Fibroblast of upper back skin (primary cell): ENCODE results near the gene FAM111A.
A peak's percentile ranks its signal among the peaks of the same experiment; 100 is the strongest.

Experiments used
- DNase-seq: peaks from one replicate; pipeline ENCODE4 v3.0.0-alpha.2; 2013

FAM111A gene

DNA sequence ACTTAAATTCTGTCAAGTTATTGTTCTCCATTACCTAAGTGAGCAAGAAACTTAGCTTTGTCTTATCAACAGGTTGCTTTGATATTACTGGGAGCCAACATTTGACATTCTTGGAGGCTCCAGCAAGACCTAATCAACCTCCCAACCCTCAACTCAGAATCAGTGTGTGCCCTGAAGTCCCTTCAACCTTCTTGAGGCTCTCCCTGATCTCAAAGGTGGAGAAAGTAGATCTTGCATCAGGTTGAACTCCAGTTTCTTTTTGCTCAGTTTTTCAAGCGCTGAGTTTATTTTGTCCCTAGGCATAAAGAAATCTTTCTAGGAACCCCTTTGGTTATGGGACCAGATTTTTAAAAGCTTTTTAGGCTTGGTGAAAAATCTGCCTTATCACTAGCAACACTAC, 1.4 kb downstream of the FAM111A start:
- no peak for DNase-seq

DNA sequence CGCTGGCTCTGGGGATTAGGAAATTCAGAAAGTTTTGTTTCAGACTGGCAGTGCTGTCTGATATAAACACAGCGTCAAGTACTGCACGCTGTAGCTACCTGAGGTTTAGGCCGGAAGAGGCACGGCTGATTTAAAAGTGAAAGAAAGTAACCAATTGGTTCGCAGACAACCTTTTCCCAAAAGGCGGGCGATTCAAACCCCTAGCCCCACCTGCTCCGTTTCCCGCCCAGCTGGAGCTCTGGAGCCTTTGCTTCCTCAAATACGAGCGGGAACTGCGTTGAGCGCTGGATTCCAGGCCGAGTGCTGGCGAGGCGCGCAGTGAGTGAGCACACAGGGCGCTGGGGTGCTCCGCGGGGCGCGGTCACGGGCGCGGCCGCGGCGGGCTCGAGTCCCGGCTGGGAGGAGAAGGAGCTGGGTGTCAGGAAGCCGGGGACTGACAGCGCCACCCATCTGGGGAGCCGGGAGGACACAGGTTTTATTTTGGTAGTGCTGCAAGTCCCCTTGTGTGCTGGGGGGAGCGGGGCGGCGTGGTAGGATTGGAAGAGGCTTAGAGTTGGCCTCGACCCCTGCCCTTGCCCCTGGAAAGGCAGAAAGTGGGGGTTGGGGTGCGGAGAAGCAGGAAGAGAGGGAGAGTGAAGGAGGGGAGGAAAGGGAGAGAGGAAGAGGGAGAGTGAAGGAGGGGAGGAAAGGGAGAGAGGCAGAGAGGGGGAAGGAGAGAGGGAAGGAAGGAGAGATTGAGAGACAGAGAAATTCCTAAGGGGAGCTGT, 2.1 kb downstream of the FAM111A start:
- DNase-seq, result peak; percentile 84

DNA sequence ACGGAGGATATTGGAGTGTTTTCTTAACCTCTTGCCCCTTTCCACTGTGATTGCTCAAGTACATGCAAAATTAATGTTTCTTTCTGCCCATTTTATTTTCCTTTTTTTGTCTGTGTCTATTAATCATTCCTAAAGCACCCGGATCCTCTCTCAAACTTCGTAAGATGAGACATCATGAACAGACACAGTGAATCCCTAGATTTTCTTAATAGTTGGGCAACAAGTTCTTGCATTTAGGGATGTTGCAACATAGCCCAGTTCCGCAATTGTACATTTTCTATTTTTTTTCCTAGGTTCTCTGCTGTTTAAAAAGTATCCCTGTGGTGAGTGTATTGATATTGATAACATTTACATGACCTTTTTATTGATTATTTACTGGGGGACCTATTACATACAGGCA, 2.9 kb downstream of the FAM111A start:
- DNase-seq, result peak; percentile 47

DNA sequence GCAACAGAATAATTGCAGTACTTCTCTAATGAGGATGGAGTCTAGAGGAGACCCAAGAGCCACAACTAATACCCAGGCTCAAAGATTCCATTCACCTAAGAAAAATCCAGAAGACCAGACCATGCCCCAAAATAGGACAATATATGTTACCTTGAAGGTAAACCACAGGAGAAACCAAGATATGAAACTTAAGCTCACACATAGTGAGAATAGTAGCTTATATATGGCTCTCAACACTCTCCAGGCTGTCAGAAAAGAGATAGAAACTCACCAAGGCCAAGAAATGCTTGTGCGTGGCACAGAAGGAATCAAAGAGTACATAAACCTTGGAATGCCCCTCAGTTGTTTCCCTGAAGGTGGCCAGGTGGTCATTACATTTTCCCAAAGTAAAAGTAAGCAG, 9.1 kb downstream of the FAM111A start:
- DNase-seq, result no peak

DNA sequence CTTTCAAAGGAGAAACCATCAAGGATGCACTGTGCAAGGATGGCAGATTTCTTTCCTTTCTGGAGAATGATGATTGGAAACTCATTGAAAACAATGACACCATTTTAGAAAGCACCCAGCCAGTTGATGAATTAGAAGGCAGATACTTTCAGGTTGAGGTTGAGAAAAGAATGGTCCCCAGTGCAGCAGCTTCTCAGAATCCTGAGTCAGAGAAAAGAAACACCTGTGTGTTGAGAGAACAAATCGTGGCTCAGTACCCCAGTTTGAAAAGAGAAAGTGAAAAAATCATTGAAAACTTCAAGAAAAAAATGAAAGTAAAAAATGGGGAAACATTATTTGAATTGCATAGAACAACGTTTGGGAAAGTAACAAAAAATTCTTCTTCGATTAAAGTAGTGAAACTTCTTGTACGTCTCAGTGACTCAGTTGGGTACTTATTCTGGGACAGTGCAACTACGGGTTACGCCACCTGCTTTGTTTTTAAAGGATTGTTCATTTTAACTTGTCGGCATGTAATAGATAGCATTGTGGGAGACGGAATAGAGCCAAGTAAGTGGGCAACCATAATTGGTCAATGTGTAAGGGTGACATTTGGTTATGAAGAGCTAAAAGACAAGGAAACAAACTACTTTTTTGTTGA, 9.8 kb downstream of the FAM111A start:
- DNase-seq, result no peak

DNA sequence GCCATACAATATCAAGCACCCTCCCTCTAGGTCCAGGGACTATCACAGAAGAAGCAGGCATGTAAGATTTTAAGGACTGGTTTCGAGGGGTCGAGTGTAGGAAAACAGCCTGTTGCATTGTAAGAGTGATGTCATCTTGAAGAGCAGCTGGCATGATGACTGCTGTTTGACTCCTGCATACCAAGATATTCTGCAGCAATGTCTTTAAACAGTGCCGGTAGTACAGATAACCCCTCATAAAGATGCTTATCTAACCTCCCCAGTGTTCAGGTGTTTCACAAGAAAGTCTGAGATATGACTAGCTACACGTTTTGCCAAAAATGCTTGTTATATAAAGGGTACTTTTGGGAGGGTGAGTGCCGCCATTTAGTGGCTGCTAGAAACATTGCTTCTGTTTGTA, 12.0 kb downstream of the FAM111A start:
- DNase-seq, result no peak

DNA sequence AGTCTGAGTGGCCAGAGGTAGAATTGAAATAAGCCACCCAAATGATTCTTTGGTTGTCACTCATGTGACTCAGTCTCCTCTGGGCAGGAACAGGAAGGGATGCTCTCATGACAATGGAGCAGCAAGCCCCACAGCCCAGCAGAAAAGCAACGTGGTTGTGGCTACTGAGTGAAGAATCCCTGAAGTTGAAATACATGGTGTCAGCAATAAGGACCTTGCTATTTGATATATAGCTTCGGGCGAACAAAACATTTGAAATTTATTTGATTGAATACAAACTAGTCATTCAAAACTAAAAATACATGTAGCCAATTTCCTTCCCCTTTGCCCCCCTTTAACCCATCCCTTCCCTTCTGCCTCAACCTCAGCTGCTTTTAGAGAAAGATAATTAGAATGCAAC, 14.8 kb downstream of the FAM111A start:
- DNase-seq, result no peak

DNA sequence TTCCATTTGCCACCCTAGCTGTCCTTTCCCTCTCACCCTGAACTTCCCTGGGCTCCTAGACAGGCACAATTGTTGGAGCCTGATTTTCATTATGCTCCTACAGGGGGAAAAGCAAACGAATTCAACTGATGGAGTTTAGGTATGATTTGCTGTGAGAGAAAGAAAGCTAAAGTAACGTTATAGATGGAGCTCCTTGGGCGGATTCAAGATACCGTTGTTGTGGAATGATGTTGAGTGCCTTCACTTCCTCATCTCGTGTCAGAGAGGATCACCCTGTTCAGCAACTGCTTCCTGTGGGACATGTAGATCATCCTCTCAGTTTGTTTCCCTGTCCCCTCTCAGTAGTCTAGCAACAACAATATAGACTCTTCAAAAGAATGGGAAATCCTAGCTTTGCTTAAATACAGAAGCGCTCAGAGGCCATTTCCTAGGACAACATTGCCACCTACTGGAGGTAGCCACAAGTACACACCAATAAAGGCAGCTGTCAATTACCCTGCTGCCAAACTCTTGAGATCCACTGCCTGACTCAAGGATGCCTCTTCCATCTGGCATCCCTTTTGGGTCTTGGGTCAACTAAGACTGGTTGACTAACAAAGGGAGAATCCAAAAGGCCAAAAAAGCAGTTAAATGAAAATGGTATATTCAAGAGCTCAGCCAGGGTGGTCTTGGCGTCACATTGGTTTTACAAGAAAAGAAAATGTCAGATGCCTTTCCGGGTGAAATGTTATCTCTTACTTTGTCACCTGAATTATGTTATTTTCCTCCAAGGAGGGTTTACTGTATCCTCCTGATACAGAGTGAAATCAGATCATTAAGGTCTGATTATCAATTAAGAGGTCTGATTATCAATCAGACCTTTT, 15.8 kb downstream of the FAM111A start:
- peak; percentile 73 for DNase-seq

DNA sequence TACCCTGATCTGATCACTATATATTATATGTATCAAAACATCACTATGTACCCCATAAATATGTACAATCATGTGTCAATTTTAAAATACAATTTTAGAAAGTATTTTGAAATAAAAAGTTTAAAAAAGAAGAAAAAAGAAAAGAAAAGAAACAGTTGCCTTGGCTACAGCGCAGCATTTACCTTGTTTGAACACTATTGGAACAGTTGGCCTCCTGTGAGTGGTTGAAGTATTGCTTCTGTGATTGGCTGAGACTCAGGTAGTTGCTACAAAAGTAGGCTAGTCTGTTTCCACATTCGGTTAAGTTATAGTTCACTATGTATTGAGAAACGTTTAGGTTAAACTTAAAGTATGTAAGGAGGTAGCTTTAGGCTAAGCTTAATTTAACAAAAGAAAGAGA, 21.4 kb downstream of the FAM111A start:
- DNase-seq, result no peak

DNA sequence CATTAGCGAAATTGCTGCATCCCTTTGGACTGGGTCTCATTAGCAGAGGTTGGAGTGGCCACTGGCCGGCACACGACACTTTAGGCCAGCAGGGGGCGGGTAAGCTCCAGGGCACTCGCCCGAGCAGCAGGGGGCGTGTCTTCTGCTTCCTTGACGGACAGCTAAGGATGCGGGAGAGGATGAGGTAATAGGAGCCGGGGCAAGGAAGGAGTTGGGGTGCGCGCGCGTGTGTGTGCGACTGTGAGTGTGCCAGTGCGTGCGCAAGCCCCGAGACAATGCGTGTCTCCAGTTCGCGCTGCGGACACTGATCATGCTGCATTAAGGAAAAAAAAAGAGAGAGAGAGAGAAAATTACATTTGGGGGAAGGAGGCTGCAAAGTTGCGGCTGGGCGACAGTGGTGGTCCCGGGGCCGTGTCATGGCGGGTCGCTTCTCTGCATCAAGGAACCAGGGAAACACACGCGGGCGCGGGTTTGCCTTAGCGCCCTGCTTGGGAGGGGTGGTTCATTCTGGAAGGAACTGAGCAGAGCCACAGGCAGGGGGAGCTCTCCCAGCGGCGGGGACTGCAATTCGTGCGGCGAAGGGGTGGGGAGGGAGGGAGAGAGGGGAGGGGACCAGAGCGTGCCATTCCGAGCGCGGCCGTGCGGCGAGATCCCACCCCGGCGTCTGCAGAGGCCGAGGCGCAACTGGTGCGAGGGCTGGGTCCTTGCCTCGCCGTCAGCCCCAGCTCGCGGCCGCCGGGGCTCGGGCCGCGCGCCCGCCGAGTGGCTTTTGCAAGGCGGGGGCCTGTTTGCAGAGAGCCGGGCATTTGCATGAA, 29.1 kb downstream of the FAM111A start, which contains the start of gene DTX4:
Gene DTX4 (plus strand): TSS at position 625 of the 815 bp plus-strand sequence. CDS start 464 bp downstream, outside the sequence.
- peak; percentile 85 for DNase-seq

DNA sequence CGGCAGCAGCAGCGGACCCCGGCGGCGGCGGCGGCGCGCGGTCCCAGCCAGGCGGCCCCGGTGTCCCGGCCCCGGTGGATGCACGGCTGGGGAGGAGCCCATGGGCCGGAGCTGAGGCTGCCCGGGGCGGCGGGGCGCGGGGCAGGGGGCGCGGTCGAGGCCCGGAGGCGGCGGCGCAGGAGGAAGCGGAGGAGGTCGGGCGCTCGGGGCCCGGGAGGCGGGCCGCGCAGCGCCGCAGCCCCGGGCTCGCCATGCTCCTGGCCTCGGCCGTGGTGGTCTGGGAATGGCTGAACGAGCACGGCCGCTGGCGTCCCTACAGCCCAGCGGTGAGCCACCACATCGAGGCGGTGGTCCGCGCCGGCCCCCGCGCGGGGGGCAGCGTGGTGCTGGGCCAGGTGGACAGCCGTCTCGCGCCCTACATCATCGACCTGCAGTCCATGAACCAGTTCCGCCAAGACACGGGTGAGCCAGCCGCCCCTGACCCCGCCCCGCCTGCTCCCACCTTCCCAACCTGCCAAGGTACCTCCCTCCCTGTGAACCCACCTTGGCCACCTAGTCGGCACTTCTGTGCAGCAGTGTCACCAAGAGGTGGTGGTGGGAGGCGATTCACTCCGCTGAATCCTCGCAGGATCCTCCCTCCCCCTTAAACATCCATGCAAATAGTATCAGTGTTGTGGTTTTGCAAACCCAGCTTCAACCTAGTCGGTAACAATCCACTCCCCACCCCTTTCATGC, 29.9 kb downstream of the FAM111A start:
- no peak for DNase-seq

DNA sequence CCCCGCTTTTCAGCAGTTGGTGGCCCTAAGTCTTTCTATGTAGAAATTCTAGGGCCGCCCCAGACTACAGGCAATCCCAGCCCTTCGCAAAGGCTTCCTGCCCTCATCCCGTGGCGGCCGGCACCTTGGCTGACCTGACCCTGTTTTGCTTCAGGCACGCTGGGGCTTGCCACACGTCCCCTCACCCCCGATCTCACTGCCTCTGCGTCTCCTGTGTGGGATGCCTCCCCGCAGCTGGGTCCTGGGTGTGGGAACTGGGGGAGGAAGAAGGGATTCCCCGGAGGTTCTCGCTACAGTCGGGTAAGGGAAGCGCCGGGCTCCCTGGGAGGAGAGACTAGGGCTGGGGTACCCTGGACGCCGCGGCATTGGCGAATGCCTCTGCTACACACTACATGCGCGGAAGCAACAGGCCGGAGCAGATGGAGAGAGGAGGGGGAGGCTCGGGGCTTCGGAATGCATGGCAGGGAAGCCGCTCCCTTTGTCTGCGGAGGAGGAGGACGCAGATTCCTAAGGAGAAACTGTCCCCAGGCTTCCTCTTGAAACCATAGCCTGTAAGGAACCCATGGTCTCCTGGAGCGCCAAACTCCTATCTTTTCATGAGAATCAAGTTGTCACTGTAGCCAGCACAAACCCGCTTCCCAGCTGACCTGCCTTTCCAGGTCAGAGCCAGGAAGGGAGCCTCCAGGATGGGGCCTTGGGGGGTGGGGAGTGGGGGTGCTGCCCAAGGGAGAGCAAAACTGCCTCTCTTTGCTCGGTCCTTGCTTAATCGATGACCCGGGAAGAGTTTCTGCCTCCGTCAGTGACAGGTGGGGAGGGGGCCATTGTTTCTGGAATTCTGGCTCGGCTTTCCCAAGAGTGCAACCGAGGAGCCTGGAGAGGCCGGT, 30.7 kb downstream of the FAM111A start:
- DNase-seq, result peak; percentile 28

DNA sequence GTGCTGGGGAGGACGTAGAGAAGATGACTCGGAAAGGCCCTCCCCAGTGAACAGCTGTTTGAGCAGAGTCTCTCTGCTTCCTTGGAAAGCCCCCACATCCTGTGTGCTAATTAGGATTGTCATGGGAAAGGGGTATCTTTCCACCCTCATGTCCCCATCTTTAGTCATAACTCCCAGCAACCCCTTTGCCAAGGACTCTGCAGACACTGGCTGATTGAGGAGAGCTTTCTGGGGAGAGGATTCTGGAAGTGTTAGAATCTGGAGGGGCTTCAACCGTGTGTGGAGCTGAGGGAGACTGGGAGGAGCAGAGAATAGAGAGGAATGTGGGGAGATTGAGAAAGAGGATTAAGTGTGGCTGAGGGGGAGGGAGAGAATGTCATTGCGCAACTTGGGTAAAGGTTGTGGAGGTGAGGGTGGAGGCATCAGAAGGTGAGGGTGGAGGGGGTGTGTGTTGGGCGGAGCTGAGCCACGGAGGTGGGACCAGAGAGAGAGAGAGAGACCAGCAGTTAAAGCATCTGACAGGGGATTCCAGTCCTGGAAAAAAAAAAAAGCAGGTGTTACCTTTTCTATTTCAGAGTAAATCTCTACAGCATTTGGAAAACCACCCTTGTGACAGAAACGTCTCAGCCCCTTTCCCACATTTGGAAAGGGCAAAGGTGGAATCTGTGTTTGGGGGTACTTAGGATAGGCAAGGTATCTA, 31.5 kb downstream of the FAM111A start:
- peak; percentile 48 for DNase-seq

DNA sequence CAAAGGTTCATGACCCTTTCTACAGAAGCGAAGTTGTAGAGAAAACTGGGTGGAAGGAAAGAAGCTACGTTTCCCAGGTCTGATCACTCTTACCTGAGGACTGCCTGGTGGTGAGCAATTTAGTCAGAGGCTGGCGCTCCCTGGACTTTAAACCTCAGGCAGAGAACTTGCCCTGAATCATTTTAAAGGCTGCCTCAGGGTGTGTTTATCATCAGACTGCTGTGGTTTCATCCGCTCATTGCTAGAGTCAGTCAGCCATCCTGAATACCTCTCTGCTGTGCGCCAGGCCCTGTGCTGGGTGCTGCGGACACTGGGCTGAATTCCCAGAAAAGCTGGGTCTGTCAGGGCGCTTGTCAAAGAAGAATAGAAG, 32.0 kb downstream of the FAM111A start:
- DNase-seq, result peak; percentile 38

DNA sequence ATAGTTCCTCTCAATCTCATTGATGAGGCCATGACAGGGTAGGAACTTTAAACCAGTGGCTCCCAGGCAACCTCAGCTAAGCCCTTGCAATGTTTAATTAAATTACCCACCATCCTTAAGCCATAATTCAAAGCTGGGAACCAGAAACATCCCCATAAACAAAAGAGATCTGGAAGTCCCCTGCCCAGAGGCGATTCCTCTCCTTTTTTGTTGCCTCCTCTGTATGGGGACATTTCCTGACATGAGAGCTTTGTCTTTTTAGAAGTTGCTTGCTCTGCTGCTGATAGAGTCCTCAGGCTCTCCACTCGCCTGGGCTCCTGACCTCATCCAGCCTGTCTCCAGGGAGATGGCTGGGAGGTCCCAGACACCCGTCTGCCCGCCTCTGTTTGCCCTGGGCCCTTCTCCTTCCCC, 32.4 kb downstream of the FAM111A start:
- no peak for DNase-seq

DNA sequence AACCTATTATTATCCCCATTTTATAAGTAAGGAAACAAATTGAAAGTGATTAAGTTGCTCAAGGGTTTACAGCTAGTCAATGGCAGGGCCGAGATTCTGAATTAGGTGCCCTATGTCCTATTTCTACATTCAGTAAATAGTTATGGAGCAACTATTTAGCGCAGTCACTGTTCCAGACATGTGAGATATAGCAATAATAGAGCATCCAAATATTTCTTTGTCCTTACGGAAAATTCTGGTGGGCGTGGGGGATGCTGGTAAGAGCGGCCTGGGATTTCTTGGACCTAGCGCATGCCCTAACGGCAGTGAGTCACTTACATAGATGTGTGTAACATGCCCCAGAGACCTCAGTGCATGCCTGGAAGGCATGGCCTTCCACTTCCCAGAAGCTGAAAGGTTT, 33.7 kb downstream of the FAM111A start:
- DNase-seq, result no peak

DNA sequence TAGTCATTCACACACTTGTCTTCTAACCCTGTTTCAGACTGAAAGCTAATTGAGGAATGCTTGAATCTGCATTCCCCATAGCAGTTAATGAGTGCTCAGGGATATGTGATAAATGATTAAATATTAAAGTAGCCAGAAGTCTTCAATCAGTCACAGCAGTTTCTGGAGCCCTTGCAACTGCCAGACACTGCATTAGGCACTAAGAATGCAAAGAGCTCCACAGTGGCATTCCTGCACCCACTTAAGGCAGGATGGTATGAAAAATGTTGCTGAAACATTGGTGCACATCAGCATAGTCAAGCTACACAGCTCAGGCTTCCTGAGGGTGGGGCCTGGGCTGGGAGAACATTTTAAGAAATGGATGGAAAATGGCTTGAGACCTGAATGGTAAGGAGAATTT, 35.7 kb downstream of the FAM111A start:
- no peak for DNase-seq

DNA sequence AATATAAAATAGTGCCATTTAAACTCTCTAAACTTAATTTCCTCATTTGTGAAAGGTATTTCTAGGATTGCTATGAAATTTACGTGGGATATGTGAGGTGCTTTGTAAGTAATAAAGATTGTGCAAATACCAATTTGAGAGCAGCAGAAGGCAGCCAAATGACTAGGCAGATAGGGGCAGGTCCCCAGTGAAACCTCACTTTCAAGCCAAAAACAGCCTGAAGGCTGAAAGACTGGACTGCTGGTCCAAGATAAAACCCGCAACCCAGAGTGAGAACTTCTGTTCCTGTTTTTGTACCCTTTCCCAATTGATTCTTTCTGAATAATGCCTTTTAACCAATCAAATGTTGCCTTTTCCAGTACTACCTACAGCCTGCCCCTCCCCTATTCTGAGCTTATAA, 36.5 kb downstream of the FAM111A start:
- DNase-seq, result no peak

DNA sequence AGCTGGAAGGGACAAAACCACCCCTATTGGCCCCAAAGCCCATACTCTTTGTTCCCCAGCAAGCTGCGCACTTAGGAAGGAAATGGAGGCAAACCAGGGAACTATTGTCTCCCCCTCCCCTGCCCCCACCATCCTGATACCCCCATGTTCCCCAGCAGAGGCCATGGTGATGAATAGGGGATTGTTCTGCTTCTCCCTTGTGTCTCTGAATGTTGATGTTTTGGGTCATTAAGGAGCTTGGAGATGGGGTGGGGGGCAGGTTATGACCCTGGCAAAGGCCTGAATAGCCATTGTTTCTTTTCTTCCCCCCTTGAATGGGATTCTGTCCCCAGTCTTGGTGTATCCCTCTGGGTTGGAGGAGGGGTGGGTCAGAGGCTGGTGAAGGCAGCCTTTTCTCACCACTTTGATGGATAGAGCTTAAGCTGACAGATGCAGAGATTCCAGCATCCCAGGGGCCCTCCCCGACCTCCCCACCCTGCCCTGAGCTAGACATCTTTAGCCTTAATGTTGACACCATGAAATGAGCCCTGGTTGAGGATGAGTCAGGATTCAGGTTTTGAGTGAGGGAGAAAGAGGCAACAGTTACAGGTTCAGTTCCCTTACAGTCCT, 37.6 kb downstream of the FAM111A start:
- no peak for DNase-seq

DNA sequence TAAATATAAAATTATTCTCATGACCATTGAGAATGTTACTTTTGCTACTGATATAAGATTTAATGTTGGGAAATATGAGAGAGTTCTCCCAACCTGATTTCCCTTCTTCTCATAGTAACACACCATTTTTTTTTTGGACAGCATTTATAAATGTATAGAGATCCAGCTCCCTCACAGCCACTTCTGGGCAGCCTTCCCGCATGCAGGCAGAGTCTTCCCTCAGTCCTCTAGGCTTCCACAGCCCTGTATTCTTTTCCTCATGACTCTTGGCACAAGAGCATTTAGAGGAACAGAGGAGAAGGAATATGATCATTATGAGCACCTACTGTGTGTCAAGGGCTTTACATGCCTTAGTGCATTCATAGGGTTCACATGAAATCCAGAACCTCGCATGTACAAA, 38.3 kb downstream of the FAM111A start:
- no peak for DNase-seq
